Omental fat pad (tissue), 4 donors: ENCODE results near the gene MFSD12. TPM values are rescaled to one million over a fixed set of nuclear protein-coding genes. Genes with fewer than 3 reads are reported as not detected.

Experiments
- ATAC-seq: fragments of 150-250 bp; one replicate; pipeline ENCODE4 v1.9.1; 2016; ENCODE audit warnings: mild to moderate bottlenecking, moderate library complexity; ENCODE audit not compliant: low FRiP score
- DNase-seq: peaks from one replicate; pipeline ENCODE4 v3.0.0-alpha.2; 2019; ENCODE audit warnings: low spot score
- total RNA-seq, 4 donors: library from RNA; depleted of rRNA; stranded (reverse); fragments of >200 nt; gene quantifications; one replicate each; pipeline ENCODE4 v1.1.0, GENCODE V29; 2016
- TF ChIP-seq, protein P1 (sequence below), 3 donors: fragments of 450-650 bp; IDR thresholded peaks; one replicate each; pipeline ENCODE4 v1.5.1; 2016 to 2017; ENCODE audit warnings: antibody characterized with exemption in 3 of 3, mild to moderate bottlenecking in 3 of 3, moderate library complexity in 2 of 3

Gene MFSD12
- total RNA-seq, 4 donors from 2014 or later = 27.7 to 127 (median 53.3) TPM

DNA sequence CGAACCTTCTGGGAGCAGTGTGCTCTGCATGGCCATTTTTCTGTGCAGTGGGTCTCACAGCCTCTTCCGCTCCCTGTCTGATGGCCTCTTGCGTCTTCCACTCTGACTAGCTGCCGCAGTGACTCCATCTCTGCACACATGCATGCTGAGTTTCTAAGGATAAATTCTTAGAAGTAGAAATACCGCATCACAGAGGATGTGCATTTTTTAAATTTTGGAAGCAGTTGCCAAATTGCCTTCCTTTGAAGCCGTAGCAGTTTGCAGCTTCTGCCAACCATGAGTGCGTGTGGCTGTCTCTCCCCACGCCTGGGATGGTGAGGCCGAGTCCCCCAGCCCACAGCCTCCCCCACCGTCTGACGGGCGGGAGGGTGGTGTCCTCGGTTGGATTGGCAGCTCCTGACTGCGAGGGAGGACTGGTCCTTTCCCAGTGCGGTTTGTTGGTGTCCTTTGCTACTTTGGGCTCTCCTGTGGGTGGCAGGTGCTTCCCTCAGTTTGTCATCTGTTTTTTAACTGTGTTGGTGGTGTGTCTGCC, 41.4 kb downstream of the MFSD12 start:
- TF ChIP-seq, protein P1, sequence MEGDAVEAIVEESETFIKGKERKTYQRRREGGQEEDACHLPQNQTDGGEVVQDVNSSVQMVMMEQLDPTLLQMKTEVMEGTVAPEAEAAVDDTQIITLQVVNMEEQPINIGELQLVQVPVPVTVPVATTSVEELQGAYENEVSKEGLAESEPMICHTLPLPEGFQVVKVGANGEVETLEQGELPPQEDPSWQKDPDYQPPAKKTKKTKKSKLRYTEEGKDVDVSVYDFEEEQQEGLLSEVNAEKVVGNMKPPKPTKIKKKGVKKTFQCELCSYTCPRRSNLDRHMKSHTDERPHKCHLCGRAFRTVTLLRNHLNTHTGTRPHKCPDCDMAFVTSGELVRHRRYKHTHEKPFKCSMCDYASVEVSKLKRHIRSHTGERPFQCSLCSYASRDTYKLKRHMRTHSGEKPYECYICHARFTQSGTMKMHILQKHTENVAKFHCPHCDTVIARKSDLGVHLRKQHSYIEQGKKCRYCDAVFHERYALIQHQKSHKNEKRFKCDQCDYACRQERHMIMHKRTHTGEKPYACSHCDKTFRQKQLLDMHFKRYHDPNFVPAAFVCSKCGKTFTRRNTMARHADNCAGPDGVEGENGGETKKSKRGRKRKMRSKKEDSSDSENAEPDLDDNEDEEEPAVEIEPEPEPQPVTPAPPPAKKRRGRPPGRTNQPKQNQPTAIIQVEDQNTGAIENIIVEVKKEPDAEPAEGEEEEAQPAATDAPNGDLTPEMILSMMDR (IDR thresholded peaks at IDR 0.05) = no peak
- DNase-seq (no peak), ATAC-seq (no peak)

DNA sequence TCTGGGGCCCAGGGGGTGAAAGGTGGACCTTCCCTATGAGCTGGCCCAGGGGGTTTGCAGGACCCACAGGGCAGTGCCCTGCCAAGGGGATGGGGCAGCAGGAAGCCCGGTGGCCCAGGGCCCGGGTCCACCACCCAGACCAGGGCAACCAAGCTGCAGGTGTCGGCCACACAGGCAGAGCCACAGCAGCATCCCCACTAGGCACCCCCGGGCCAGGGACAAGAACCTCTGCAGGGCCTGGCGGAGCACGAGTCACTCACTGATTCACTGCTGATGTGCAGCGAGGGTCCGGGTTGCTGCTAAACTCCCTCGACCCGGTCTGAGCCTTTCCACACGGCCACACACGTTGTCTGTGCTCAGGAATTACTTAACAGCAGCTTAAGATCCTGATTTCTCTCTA, 42.5 kb downstream of the MFSD12 start:
- DNase-seq (no peak), ATAC-seq (no peak)
- TF ChIP-seq, protein P1 (IDR thresholded peaks at IDR 0.05) = no peak

DNA sequence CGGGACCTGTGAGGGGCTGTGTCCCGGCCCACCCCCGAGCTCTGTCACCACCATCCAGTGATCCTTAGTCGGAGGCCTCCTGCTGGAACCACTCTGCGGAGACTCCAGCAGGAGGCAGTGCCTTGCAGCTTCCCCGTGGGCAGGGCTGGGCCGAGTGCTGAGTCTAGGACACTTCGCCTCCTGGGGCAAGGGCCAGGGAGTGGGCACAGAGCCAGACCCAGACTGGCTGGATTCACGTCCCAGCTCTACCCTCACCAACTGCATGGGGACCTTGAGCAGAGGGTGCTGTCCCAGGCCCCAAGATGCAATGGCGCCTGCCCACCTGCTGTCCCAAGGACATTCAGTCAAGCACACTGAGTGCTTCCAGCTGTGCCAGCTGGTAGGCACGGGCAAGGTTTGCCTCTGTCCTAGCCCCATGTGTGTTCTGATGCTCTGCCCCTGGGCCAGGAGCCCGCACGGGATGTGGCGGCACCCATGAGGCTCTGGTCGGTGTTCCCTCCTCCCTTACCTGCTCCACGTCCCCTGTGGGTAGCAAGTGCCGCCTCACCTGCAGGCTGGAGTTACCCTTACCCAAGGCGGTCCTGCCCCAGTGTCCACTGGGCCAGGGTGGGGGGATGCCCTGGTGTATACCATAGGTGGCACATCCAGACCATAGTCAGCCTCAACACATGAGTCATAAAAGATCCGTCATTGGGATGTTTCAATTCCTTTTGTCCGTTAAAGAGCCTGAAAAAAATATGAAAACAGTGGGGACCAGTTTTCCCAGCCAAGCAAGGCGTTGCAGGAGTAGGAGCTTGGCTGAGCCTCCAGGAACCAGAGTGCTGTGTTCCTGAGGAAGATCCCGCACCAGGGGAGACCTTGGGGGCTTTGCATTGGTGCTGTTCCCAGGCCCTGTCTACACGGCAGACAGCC, 43.9 kb downstream of the MFSD12 start:
- no peak for ATAC-seq
- no peak for DNase-seq
- TF ChIP-seq, protein P1 (IDR thresholded peaks at IDR 0.05) = no peak

DNA sequence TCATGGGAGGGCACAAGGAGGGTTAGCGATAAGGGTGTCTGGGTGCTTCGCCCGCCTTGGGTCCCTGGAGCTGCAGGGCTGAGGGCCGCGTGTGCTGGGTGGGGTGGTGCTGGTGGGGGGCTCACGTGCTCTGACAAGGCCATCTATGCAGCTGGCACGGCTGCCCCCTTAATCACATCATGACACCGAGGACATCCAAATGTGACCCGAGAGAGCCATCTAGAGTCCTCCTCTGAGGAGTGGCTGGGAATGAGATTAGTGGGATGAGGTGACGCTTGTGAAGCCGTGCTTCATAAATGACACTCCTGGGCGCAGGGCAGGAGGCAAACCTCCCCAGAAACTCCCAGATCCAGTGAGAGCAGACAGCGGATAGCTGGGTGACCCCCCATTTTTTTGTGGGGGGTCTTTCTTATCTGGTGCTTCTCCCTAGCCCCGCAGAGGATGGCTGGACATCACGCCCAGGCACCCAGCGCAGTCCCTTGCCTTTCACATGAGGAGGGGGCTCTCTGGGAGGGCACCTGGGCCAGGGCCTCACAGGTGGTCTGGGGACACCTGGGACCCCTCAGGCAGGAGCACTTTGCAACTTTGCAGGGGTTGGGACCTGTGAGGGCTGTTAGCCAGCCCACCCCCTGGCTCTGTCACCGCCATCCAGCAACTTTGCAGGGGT, 44.7 kb downstream of the MFSD12 start:
- ATAC-seq (no peak), DNase-seq (no peak)
- TF ChIP-seq, protein P1 (IDR thresholded peaks at IDR 0.05) = no peak

DNA sequence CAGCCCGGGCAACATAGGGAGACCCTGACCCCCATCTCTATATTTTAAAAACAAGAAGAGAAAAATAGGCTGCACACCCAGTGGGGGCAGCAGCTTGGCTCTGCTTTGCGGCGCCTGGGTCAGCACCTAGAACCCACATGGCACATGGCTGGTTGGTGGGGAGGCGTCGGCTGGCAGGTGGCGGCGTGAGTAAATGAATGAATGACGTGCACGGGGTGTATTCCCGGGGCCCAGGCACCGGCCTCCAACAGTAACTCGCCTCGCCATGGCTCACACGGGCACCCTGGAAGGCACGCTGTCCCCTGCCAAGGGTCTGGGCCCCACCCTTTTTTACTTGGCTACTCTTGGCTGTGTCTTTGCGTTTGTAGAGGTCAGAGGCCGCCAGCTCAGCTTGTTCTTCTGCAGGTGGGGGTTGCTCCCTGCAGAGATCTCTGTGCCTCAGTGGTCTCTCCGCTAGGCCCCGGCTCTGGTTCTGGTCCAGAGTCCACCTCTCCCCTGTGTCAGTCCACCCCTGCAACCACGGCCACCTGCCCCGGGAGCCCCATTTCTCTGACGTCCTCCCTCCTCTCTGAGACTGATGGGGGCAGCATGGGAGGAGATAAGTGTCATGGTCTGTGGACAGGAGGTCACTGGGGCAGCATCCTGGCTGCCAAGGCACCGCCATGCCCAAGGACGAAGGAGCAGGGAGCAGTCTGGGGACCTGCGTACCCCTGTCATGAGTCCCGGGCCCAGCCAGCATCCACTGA, 45.7 kb downstream of the MFSD12 start:
- TF ChIP-seq, protein P1 (IDR thresholded peaks at IDR 0.05) = no peak
- DNase-seq = no peak
- no peak for ATAC-seq

DNA sequence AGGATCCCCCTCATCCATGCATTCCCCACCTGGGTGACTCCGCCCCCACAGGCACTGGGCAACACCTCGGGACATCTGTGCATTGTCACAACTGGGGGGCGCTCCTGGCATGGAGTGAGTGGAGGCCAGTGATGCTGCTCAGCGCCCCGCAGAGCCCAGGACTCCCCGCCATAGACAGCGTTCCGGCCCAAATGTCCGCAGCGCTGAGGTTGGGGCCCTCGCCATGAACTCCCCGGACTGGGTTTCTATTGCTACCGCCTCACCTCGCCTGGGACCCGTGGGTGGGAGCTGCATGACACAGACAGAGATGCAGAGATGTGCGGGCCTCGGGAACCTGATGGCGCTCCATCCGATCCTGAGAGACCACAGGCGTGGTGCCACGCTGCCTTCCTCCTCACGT, 46.7 kb downstream of the MFSD12 start:
- TF ChIP-seq, protein P1 (IDR thresholded peaks at IDR 0.05) = no peak
- no peak for ATAC-seq
- DNase-seq = no peak
